GM12891 (cell line): ENCODE data around the gene CTSW.
A peak's percentile ranks its signal among the peaks of the same experiment; 100 is the strongest.

Experiments used
- DNase-seq: peaks from one replicate; pipeline ENCODE4 v3.0.0; 2011; ENCODE audit warnings: low spot score; ENCODE audit not compliant: insufficient read length
- FAIRE-seq: peaks from 2 replicates; lab custom pipeline; 2011; peaks lifted over from hg19 to GRCh38; lab: Jason Lieb, UNC
- PAX5 ChIP-seq: IDR thresholded peaks from 2 replicates; pipeline ENCODE4 v1.6.1; 2011; ENCODE audit warnings: low read length, moderate library complexity, mild to moderate bottlenecking; ENCODE audit not compliant: insufficient read depth, severe bottlenecking
- POLR2A ChIP-seq: IDR thresholded peaks from 2 replicates; pipeline ENCODE4 v1.6.1; 2011; ENCODE audit warnings: low read depth, low read length, control low read depth
- POLR2AphosphoS5 ChIP-seq: IDR thresholded peaks from 2 replicates; pipeline ENCODE4 v1.6.1; 2011; ENCODE audit warnings: low read depth, low read length, control low read depth
- POU2F2 ChIP-seq: IDR thresholded peaks from 2 replicates; pipeline ENCODE4 v1.6.1; 2011; ENCODE audit warnings: low read depth, mild to moderate bottlenecking, control low read depth, low read length, moderate library complexity
- SPI1 ChIP-seq: IDR thresholded peaks from 2 replicates; pipeline ENCODE4 v1.6.1; 2011; ENCODE audit warnings: low read depth, low read length, control low read depth
- TAF1 ChIP-seq: IDR thresholded peaks from 2 replicates; pipeline ENCODE4 v1.6.1; 2011; ENCODE audit warnings: low read depth, low read length, control low read depth

The CTSW gene

DNA sequence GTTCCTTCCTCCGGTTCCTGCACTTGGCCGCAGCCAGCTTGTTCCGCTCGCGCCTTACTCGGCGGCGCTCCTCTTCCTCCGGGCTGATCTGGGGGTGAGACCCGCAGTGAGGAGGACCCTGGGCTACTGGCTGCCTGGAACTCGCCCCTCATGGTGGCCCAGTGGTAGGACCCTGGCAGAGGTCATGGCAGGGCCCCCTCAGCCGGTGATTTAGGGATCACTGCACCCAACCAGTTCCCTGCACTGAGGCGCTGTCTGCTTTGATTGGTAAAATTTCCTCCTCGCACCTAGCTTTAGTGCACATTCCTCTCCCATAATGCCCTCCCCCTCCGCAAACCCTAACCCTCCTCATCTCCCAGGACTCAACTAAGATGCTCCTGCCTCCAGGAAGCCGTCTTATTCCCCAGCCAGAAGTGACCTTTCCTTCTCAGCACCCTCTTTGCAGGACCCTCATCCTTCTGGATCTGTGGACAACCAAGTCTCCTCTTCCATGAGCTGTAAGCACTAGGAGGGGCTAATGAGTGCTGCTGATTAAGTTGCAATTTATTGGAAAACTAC, 14.5 kb downstream of the CTSW start:
- FAIRE-seq (peak; percentile 41), DNase-seq (no peak)
- TF ChIP-seq POU2F2: no peak
- TF ChIP-seq SPI1: peak; percentile 63

DNA sequence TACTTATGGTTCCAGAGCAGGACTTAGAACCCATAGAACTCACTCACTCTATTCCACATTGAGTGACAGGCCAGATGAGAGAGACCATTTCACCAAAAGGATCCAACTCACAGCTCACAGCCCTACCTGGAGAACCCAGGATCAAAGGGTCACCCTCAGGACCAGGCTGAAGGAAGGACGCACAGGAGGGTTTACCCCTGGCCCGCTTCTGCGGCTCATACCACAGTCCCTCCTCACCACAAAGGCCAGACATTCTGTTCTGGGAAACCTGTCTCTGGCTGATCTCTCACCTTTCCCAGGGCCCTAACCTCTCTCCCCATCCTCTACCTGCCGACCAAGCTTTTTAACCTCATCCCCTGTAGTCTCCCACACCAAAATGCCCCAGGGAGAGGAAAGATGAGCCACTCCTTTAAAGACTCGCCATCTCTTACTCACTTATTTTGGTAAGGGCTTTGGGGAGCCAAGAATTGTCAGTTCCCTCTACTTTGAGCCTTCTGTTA, 15.9 kb downstream of the CTSW start:
- TF ChIP-seq SPI1 (no peak), TAF1 (no peak), POLR2AphosphoS5 (no peak), PAX5 (no peak), POLR2A (no peak), POU2F2 (no peak)
- DNase-seq: no peak
- FAIRE-seq: no peak

DNA sequence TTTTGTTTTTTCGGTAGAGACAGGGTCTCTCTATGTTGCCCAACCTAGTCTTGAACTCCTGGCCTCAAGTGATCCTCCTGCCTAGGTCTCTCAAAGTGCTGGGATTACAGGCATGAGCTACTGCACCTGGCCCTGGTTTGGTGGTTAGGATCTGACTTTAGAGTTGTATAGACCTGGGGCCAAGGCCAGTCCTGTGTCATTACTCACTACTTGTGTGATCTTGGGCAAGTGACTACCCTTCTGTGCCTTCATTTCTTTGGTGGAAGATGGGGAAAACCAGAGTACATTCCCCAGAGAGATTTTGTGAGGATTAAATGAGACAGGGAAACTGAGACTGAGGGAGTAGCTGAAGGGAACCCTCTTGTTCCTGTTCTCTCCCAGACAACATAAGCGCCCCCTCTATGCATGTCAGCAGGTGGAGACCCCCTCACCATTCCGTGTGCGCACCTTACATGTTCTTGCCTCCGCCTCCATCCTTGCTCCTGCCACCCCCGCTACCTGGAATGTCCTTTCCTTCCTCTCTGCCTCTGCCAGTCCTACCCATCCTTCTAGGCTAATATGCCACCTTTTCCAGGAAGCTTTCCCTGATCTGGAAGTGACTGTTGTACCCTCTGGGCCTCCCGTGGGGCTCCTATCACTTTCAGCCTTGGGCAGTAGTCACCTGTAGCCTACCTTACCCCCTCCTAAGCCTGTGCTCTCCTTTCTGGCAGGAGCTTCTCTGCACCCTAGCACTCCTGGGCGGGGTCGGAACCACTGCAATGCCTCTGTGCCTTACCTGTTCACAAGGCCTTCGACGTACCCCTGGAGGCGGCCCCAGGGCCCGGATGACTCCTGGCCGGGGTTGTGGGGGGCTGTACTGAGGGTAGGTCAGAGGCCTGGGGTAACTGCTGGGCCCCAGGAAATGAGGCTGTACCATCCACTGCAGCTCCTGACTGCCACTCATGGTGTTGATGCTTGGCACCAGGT, 16.7 kb downstream of the CTSW start:
- TF ChIP-seq PAX5 (no peak), POLR2AphosphoS5 (no peak), SPI1 (no peak), POLR2A (no peak), TAF1 (no peak), POU2F2 (no peak)
- DNase-seq (no peak), FAIRE-seq (no peak)

DNA sequence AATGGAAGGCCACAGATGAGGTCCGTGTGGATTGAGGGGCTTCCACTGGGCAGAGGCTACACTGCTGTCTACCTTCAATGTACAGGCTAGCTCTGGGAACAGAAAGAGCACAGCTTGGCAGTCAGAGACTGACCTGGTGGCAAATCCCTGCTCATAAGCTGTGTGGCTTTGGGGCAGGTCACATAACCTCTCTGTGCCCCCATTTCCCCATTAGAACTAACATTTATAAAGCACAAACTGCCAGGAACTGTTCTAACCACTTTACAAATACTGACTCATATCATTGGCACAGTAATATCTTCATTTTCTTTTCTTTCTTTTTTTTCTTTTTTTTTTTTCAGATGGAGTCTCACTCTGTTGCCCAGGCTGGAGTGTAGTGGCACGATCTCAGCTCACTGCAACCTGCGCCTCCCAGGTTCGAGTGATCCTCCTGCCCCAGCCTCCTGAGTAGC, 17.4 kb downstream of the CTSW start:
- no peak for TF ChIP-seq POLR2A
- no peak for TF ChIP-seq POU2F2
- no peak for TF ChIP-seq PAX5
- no peak for TF ChIP-seq POLR2AphosphoS5
- no peak for TF ChIP-seq SPI1
- no peak for TF ChIP-seq TAF1
- DNase-seq: no peak
- FAIRE-seq: no peak

DNA sequence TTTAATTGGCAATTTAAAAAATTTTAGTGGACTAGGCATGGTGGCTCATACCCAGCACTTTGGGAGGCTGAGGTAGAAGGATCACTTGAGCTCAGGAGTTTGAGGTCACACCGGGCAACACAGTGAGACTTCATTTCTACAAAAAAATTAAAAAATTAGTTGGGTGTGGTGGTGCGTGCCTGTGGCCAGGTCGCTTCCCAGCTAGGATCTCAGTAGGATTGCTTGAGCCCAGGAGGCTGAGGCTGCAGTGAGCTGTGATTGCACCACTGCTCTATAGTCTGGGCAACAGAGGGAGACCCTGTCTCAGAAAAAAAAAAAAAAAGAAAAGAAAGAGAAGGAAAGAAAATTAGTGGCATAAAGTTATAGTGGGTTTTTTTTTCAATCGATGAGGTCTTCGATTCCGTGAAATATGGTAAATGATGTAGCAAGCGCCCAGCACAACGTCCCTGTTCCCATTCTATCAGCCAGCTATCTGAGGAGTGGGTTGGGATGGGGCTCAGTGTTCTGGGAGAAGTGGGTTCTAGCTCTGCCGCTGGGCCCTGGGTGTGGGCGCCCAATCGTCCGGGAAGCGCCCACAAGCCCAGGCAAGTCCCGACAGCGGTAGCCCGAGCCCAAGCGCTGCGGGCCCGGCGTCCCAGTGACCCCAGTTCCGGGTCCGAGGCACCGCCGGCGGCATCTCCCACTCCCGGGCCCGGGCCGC, 19.2 kb downstream of the CTSW start:
- FAIRE-seq (no peak), DNase-seq (no peak)
- no peak for TF ChIP-seq SPI1
- TF ChIP-seq POU2F2: no peak
- TF ChIP-seq POLR2A: no peak
- no peak for TF ChIP-seq POLR2AphosphoS5
- TF ChIP-seq PAX5: no peak
- no peak for TF ChIP-seq TAF1

DNA sequence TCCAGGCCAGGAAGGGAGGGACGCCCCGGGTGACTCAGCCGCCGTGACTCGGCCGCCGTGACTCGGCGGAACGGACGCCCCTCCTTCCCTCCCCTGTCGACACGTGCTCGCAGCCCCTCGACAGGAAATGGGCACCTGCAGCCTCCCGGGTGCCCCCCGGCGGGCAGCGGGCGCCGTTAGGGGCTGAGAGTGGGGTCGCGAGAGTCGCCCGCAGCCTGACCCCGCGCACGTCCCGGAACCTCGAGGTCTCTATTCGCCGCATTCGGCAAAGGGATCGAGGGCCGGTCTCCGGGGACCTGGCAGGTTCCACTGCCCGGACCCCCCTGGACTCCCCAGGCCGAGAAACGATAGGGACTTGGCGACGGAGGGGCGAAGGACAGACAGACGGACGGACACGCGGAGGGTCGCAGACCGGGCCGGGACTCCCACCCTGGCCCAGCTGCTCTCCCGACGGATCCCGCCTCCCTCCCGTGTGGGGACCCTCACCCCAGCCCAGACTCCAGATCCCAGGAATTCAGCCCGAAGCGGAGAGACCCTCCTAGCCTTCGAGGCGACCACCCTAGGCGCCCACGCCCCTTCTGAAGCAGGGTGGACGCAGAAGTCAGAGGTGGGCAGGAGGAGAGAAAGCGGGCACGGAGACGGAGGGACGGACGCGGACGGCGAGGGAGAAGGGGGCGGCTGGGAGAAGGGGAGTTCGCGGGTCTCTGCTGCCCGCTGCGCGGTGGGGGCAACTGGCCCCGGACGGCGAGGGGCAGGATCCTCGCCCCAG, 19.9 kb downstream of the CTSW start:
- DNase-seq: peak; percentile 53
- TF ChIP-seq PAX5 (no peak), POLR2A (no peak), SPI1 (no peak), TAF1 (no peak), POU2F2 (no peak), POLR2AphosphoS5 (no peak)
- peak; percentile 20 for FAIRE-seq

DNA sequence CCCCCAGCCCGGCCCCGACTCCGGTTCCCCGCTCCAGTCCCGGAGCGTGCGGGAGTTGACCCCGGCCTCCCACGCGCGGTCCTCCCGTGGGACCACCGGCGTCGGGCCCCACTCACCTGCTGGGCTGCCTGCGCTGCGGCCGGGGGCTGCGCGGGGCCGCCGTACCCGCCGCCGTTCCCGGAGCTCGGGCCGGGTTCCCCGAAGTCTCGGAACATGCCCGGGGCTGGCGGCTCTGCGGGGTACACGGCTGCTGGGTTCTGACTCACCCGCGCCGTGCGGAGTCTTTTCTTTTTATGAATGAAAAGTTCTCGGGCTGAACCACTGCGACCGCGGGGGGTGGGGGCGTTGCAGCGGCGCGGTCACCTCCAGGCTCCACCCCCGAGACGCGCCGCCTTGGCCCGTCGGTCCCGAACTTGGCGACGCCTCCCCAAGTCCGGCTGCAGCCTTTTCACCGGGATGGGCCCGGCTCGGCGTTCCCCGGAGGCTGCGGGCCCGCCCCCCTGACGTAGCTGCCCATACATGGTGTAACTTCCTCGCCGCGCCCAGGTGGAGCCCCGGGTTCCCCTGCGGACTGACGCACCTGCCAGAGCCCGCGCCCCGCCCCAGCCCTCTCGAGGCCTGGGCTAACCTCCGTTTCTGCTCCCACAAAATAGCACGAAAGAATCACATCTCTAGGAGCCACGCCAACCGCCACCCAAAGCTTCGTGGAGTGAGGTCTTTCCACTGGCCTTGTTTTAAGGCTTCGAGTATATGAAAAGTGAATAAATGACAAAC, 20.7 kb downstream of the CTSW start, which contains the start of gene FOSL1:
Gene FOSL1 (minus strand): TSS at position 264 of the 774 bp plus-strand sequence. CDS start 49 bp downstream, at position 215.
- 0 out of 2 replicates have a peak, but pooled peaks have one; percentile 31 for TF ChIP-seq POLR2AphosphoS5
- TF ChIP-seq PAX5: no peak
- peak; percentile 52; the same call in 1 of the 2 replicates for TF ChIP-seq POLR2A
- TF ChIP-seq TAF1: peak; percentile 56; the same call in 1 of the 2 replicates
- TF ChIP-seq POU2F2: no peak
- TF ChIP-seq SPI1: peak; percentile 18; the same call in 1 of the 2 replicates
- DNase-seq (peak; percentile 89), FAIRE-seq (peak; percentile 78)

DNA sequence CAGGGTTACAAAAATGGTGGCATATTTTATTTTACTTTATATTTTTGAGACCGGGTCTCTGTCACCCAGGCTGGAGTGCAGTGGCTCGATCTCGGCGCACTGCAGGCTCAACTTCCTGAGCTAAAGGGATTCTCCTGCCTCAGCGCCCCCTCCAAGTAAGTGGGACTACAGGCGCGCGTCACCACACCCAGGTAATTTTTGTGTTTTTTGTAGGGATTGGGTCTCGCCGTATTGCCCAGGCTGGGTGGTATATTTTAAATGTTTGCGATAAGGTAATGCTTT, 21.2 kb downstream of the CTSW start:
- DNase-seq (no peak), FAIRE-seq (no peak)
- TF ChIP-seq SPI1 (no peak), POU2F2 (no peak), POLR2A (no peak), TAF1 (no peak), PAX5 (no peak), POLR2AphosphoS5 (no peak)

DNA sequence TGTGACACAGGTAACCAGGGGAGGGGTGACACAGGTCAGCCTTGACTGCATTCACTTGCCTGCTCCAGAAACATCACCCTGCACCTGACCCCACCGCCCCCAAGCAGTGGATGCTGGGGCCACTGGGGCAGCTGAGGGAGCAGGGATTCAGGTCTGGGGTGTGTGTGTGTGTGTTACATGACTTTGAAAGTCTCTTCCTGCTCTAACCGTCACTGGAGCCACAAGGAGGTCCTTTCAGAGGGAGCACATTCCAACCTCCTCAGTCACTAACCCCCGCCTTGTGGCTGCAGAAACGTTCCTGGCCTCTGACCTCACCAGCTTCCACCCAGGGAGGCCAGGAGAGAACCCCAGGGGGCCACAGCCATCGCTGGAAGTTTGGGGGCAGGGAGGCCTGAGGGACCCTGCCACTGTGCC, 23.4 kb downstream of the CTSW start:
- TF ChIP-seq SPI1 (no peak), PAX5 (no peak)
- FAIRE-seq (no peak), DNase-seq (no peak)
